CD14-positive monocyte (primary cell): ENCODE measurements around the gene WDR76. TPM values are rescaled to one million over a fixed set of nuclear protein-coding genes. Genes with fewer than 3 reads are reported as not detected.
"Not testable (repeated sequence)": the region's sequence is repeated elsewhere in the genome, so short reads cannot be mapped to it uniquely, and the experiment has no call there.

Experiments
- DNase-seq, 3 donors: peaks; one replicate each; pipeline ENCODE4 v3.0.0-alpha.2; 2011 to 2022
- H2AFZ ChIP-seq: 2 replicates; pipeline ENCODE4 v1.6.0; 2012; ENCODE audit warnings: mild to moderate bottlenecking, low read depth, low read length, inconsistent platforms; ENCODE audit not compliant: insufficient read depth, poor library complexity, severe bottlenecking
- H3K27ac ChIP-seq, 2 donors: 1 replicate in 1 of 2; 2 replicates in 1 of 2; pipeline ENCODE4 v1.5.1; 2012 to 2013; ENCODE audit warnings: low read length in 2 of 2, control low read depth in 1 of 2, inconsistent platforms in 1 of 2, low read depth in 1 of 2, mild to moderate bottlenecking in 1 of 2
- H3K27me3 ChIP-seq, 2 donors: one replicate each; pipeline versions ENCODE4 v1.6.0 to v1.6.1; 2011 to 2013; ENCODE audit warnings: low read length in 2 of 2; ENCODE audit not compliant: control insufficient read depth in 2 of 2, insufficient read depth in 2 of 2
- H3K36me3 ChIP-seq, 2 donors: replicated peaks in 1 of 2; 1 replicate in 1 of 2; 2 replicates in 1 of 2; pipeline versions ENCODE4 v1.5.1 to v1.6.1; 2012 to 2013; ENCODE audit warnings: low read length in 2 of 2, control low read depth in 1 of 2, inconsistent platforms in 1 of 2, mild to moderate bottlenecking in 1 of 2; ENCODE audit not compliant: insufficient read depth in 2 of 2, control insufficient read depth in 1 of 2
- H3K4me1 ChIP-seq, 2 donors: 1 replicate in 1 of 2; 2 replicates in 1 of 2; pipeline versions ENCODE4 v1.5.1 to v1.6.1; 2012 to 2013; ENCODE audit warnings: low read length in 2 of 2, control low read depth in 1 of 2, inconsistent platforms in 1 of 2, mild to moderate bottlenecking in 1 of 2, moderate library complexity in 1 of 2; ENCODE audit not compliant: insufficient read depth in 2 of 2, control insufficient read depth in 1 of 2
- H3K4me2 ChIP-seq: replicated peaks from 2 replicates; pipeline ENCODE3; 2012; ENCODE audit warnings: low read length, moderate library complexity, mild to moderate bottlenecking; ENCODE audit not compliant: poor library complexity, severe bottlenecking; ENCODE audit errors: extremely low read depth
- H3K4me3 ChIP-seq, 3 experiments: fragments of 200-600 bp in 1 of 3; sonication (generic) in 1 of 3; replicated peaks in 1 of 3; 1 replicate in 2 of 3; 2 replicates in 1 of 3; pipeline ENCODE4 v1.5.1; 2011 to 2013; ENCODE audit warnings: low read length in 3 of 3, mild to moderate bottlenecking in 3 of 3, control low read depth in 2 of 3, low read depth in 2 of 3, inconsistent platforms in 1 of 3, moderate library complexity in 1 of 3
- H3K79me2 ChIP-seq: 2 replicates; pipeline ENCODE4 v1.6.0; 2012; ENCODE audit warnings: mild to moderate bottlenecking, control low read depth, inconsistent platforms, low read length, moderate library complexity; ENCODE audit not compliant: insufficient read depth
- H3K9ac ChIP-seq: 2 replicates; pipeline ENCODE4 v1.6.0; 2017; ENCODE audit warnings: low read length, mild to moderate bottlenecking; ENCODE audit not compliant: insufficient read depth, poor library complexity, severe bottlenecking
- H3K9me3 ChIP-seq, 2 donors: replicated peaks in 1 of 2; 1 replicate in 1 of 2; 2 replicates in 1 of 2; pipeline versions ENCODE4 v1.5.1 to v1.6.1; 2012 to 2013; ENCODE audit warnings: low read length in 2 of 2, control low read depth in 1 of 2; ENCODE audit not compliant: control insufficient read depth in 1 of 2, insufficient read depth in 1 of 2
- H4K20me1 ChIP-seq: 2 replicates; pipeline ENCODE4 v1.6.0; 2012; ENCODE audit warnings: mild to moderate bottlenecking, low read length, control low read depth, moderate library complexity; ENCODE audit not compliant: insufficient read depth
- H3K27ac Mint-ChIP-seq, 7 donors: one replicate each; pipeline ENCODE4 v1.8.0; 2020; ENCODE audit warnings: mild to moderate bottlenecking in 7 of 7, mixed read lengths in 7 of 7, moderate library complexity in 6 of 7, inconsistent platforms in 2 of 7
- H3K27me3 Mint-ChIP-seq, 3 donors: one replicate each; pipeline ENCODE4 v1.8.0; 2021 to 2022; ENCODE audit warnings: low read depth in 3 of 3, mild to moderate bottlenecking in 3 of 3, mixed read lengths in 3 of 3, moderate library complexity in 3 of 3, inconsistent platforms in 1 of 3
- H3K36me3 Mint-ChIP-seq, 2 donors: one replicate each; pipeline ENCODE4 v1.8.0; 2020; ENCODE audit warnings: mixed read lengths in 2 of 2, inconsistent platforms in 1 of 2, mild to moderate bottlenecking in 1 of 2
- H3K4me1 Mint-ChIP-seq: one replicate; pipeline ENCODE4 v1.8.0; 2020; ENCODE audit warnings: mild to moderate bottlenecking, mixed read lengths
- H3K4me3 Mint-ChIP-seq, 2 donors: one replicate each; pipeline ENCODE4 v1.8.0; 2020; ENCODE audit warnings: mild to moderate bottlenecking in 2 of 2, mixed read lengths in 2 of 2, moderate library complexity in 1 of 2
- H3K9me3 Mint-ChIP-seq, 7 donors: one replicate each; pipeline ENCODE4 v1.8.0; 2020 to 2022; ENCODE audit warnings: mixed read lengths in 7 of 7, mild to moderate bottlenecking in 6 of 7, moderate library complexity in 6 of 7, inconsistent platforms in 2 of 7
- CTCF ChIP-seq: fragments of 200-600 bp; IDR thresholded peaks from one replicate; pipeline ENCODE4 v1.8.0; 2022; ENCODE audit warnings: antibody characterized with exemption, mild to moderate bottlenecking
- WGBS: methylation state at CpG from one replicate; pipeline ENCODE4 v1.1.5; 2013; ENCODE audit warnings: missing lambda C conversion rate; ENCODE audit not compliant: insufficient coverage; 5-methylcytosine and 5-hydroxymethylcytosine counted together
- intact Hi-C, 2 donors: fragments of 100-400 bp; cut with micrococcal nuclease; formaldehyde crosslinking; loops; one replicate each; pipeline versions ENCODE4 v1.15.0 to v1.15.1; 2023
- polyA plus RNA-seq, 3 donors: library from polyadenylated mRNA; depleted of rRNA in 1 of 3; unstranded in 2 of 3; stranded (reverse) in 1 of 3; fragments of 300-500 nt in 2 of 3; fragments of >200 nt in 1 of 3; fragmentation: Illumina TruSeq in 2 of 3; gene quantifications; 1 replicate in 2 of 3; 2 replicates in 1 of 3; pipeline ENCODE4 v1.2.3, GENCODE V29; 2012 to 2021

Gene WDR76
- polyA plus RNA-seq, 3 donors = 0.32 to 0.91 (median 0.40) TPM

GRCh38 chr15:43826029-43826507 is 734 bp upstream of the WDR76 start:
- H3K27me3 ChIP-seq = no peaks in the 10 kb centered on the region
- peaks cover 0 to 9% of the 10 kb centered on the region in 2 donors for H3K36me3 Mint-ChIP-seq
- peak overlapping the region in 4 of 7 donors; percentile 58 to 87 (median 68) for H3K27ac Mint-ChIP-seq
- H4K20me1 ChIP-seq = no peaks in the 10 kb centered on the region
- no CpG with 5 or more reads among the region's 11 CpGs for WGBS
- intact Hi-C loops = loop anchor here (5.0 kb wide), 1 partner anchor 34 kb away; the partner anchor contains the start of gene SERF2 (in 2 of the 2)
- H3K4me1 Mint-ChIP-seq = peaks cover 37% of the 10 kb centered on the region
- H3K9me3 ChIP-seq = no peaks in the 10 kb centered on the region
- H3K27me3 Mint-ChIP-seq = peaks cover 0 to 4% (median 0%) of the 10 kb centered on the region in 3 donors
- H3K9me3 Mint-ChIP-seq = no peaks in the 10 kb centered on the region
- H3K4me3 Mint-ChIP-seq = peak overlapping the region in 1 of 2 donors; percentile 84
- H3K36me3 ChIP-seq = no peaks in the 10 kb centered on the region
- peaks cover 94% of the 10 kb centered on the region for H3K79me2 ChIP-seq
- H2AFZ ChIP-seq = peak overlapping the region; percentile 99
- peak overlapping the region; percentile 91 for H3K4me2 ChIP-seq
- H3K27ac ChIP-seq = peak overlapping the region; percentile 25 to 58
- DNase-seq = no peak
- no peak overlapping the region for H3K9ac ChIP-seq
- peaks cover 20 to 38% of the 10 kb centered on the region in 2 donors for H3K4me1 ChIP-seq
- peak overlapping the region in 1 of 3 experiments; percentile 90 for H3K4me3 ChIP-seq
- no peak for TF ChIP-seq CTCF

GRCh38 chr15:43828061-43828657 is 1.4 kb downstream of the WDR76 start:
- H3K9me3 Mint-ChIP-seq = no peaks in the 10 kb centered on the region
- no peak for DNase-seq
- intact Hi-C loops = loop anchor here (5.0 kb wide), 1 partner anchor 36 kb away; the partner anchor contains the start of gene SERF2 (in 2 of the 2)
- Histone ChIP-seq H2AFZ (peak overlapping the region; percentile 99), H3K9ac (no peak overlapping the region), H3K4me2 (no peak overlapping the region), H3K27me3 (no peaks in the 10 kb centered on the region), H3K4me1 (peaks cover 20 to 37% of the 10 kb centered on the region in 2 donors), H3K27ac (peak overlapping the region in 1 of 2 donors; percentile 32), H3K4me3 (no peak overlapping the region), H3K79me2 (peaks cover 95% of the 10 kb centered on the region), H3K9me3 (no peaks in the 10 kb centered on the region), H3K36me3 (no peaks in the 10 kb centered on the region), H4K20me1 (no peaks in the 10 kb centered on the region)
- no CpG with 5 or more reads among the region's 6 CpGs for WGBS
- H3K4me3 Mint-ChIP-seq = no peak overlapping the region
- peak overlapping the region in 3 of 7 donors; percentile 14 to 48 (median 19) for H3K27ac Mint-ChIP-seq
- no peak for TF ChIP-seq CTCF
- H3K27me3 Mint-ChIP-seq = peaks cover 0 to 4% (median 0%) of the 10 kb centered on the region in 3 donors
- peaks cover 34% of the 10 kb centered on the region for H3K4me1 Mint-ChIP-seq
- peaks cover 2 to 15% of the 10 kb centered on the region in 2 donors for H3K36me3 Mint-ChIP-seq

- intact Hi-C loops = loop anchor here (5.0 kb wide), 1 partner anchor 38 kb away; the partner anchor contains the start of gene SERF2 (in 2 of the 2)
These were observed 3.2 kb downstream of the WDR76 start for GRCh38 chr15:43829951-43830540.

More at GRCh38 chr15:43829951-43830540, 3.2 kb downstream of the WDR76 start:
- 100% methylated on average over 1 of the region's 9 CpGs for WGBS
- H3K9ac ChIP-seq, H3K9me3 Mint-ChIP-seq, H3K4me2 ChIP-seq, H3K9me3 ChIP-seq, DNase-seq, H3K36me3 ChIP-seq, H2AFZ ChIP-seq, H3K4me3 Mint-ChIP-seq, H3K27ac ChIP-seq, H3K4me3 ChIP-seq, H3K27me3 ChIP-seq, H4K20me1 ChIP-seq, H3K27me3 Mint-ChIP-seq: not testable (repeated sequence)
- H3K4me1 Mint-ChIP-seq = peaks cover 25% of the 10 kb centered on the region
- Histone ChIP-seq H3K4me1 (peaks cover 12 to 25% of the 10 kb centered on the region in 2 donors), H3K79me2 (peaks cover 87% of the 10 kb centered on the region)
- peaks cover 4 to 23% of the 10 kb centered on the region in 2 donors for H3K36me3 Mint-ChIP-seq
- H3K27ac Mint-ChIP-seq = peak overlapping the region in 3 of 7 donors; percentile 36 to 68 (median 56)
